ENCODE data around the gene NOC4L. TPM values are rescaled to one million over a fixed set of nuclear protein-coding genes. Genes with fewer than 3 reads are reported as not detected.

The NOC4L gene
- total and polyA plus RNA-seq, 12 donors = 7.4 to 22.2 (median 9.5) TPM

DNA sequence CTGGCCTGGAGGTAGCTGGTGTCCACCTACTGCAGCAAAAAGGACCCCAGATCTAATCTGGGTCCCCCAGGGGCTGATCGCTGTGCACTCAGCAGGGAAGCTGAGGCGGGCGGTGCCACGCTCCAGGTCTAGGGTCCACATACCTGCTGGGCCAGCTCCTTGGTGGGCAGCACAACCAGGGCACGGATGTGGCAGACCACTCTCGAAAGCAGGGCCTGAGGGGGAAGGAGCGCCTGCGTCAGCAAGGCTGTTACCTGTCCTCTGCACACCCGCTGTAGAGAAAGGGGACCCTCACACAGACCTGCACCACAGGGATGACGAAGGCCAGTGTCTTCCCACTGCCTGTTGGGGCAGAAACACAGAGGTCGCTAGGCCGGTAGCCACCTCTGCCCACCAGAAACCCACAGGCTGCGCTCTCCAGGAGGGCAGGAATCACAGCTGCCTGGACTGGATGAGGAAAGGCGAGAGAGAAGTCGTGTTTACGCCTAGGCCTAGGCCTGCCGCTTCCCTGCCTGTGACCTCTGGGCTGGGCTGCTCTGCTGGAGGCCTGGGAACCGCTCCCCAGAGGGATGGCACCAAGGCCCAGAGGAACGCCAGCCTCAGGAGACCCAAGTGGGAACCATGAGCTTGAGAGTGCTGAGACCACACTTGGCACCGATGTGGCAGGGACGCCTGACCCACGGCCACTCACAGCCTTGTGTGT lies 2.1 kb upstream of the NOC4L start:
- intact Hi-C loops (cut with DNase I) = loop anchor here in 1 of 10 donors (5.0 kb wide), 1 partner anchor 60 kb away; no protein-coding TSS in a partner anchor
- no peak for TF ChIP-seq CTCF (IDR thresholded peaks at IDR 0.05)
- DNase-seq = no peak
- Histone ChIP-seq H3K4me3 (peak overlapping the region in 1 of 10 donors; percentile 92), H3K27me3 (no peaks in the 10 kb centered on the region), H3K4me1 (peaks cover 12 to 30% (median 23%) of the 10 kb centered on the region in 9 donors), H3K27ac (no peak overlapping the region), H3K9me3 (no peaks in the 10 kb centered on the region), H3K36me3 (peaks cover 6 to 64% (median 33%) of the 10 kb centered on the region in 9 donors)
- ATAC-seq = no peak
- WGBS, 2 donors = 93 to 95% methylated on average over 22 of the region's 22 CpGs

DNA sequence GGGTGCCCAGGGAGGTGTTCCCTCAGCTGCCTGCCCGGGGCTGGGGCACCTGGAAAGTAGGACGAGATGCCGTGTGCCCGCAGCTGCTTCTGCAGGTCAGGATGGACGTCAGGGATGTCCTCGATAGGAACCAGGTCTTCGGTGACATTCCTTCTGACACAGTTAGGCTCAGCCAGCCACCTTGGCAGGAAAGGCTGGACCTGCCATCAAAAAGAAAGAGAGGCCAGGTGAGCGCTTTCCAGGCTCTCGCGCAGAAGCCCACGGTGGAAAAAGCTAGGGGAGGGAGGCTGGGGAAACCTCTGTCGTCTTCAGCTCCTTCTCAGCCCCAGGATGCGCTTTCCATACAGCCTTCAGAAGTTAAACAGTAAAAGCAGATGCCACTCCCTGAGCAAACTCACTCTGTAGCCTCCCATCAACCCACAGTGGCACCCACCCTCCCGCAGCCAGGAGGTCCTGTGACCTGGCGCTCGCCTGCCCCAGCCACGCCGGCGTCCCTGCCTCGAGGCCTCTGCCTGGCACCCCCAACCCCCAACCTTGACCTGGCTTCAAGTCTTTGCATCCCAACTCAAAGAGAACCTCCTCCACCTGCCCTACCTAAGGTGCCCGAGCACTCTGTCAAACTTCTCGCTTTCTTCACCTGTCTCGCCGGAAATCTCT lies 1.4 kb upstream of the NOC4L start:
- intact Hi-C loops (cut with DNase I) = loop anchor here in 1 of 10 donors (5.0 kb wide), 1 partner anchor 61 kb away; no protein-coding TSS in a partner anchor
- Histone ChIP-seq H3K36me3 (peaks cover 6 to 70% (median 33%) of the 10 kb centered on the region in 9 donors), H3K9me3 (no peaks in the 10 kb centered on the region), H3K27me3 (no peaks in the 10 kb centered on the region), H3K4me3 (peak overlapping the region in 9 of 10 donors; percentile 74 to 99 (median 92)), H3K4me1 (peaks cover 12 to 30% (median 23%) of the 10 kb centered on the region in 9 donors), H3K27ac (no peak overlapping the region)
- DNase-seq = no peak
- no peak for ATAC-seq
- WGBS, 2 donors = 81 to 86% methylated on average over 24 of the region's 24 CpGs
- TF ChIP-seq CTCF (IDR thresholded peaks at IDR 0.05) = no peak

DNA sequence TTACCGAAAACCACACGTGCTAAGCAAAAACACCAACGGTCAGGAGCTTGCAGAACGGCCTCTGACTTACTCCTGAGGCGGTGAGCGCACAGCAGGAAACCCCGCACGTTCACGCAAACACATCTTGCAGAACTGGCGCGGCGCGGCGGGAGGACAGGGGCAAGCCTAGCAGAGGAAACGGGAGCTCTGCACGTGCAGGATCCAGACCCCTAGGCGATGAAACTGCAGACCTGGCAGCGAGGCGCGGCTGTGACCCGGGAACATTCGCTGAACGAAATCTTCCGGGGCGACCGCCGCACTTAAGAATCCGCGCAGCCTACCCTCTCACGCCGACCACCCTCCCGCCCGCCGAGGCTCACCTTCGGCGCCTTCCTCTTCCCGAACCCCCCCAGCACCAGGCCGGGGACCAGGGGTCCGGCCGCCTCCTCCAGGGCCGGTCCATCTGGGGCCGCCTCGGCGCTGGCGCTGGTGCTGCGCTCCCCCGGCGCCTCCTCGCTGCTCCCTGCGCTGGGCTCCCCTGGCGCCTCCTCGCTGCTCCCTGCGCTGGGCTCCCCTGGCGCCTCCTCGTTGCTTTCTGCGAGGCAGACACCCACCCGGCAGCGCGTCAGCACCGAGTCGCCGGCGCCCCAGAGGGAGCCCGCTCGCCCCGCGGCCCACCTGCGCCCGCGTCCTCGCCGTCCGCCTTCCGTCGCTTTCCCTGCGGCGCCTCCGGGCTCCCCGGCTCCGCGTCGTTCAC lies 753 bp upstream of the NOC4L start:
- Histone ChIP-seq H3K27me3 (no peaks in the 10 kb centered on the region), H3K36me3 (peaks cover 6 to 70% (median 33%) of the 10 kb centered on the region in 9 donors), H3K9me3 (no peaks in the 10 kb centered on the region), H3K27ac (peak overlapping the region in 9 of 10 donors; percentile 39 to 92 (median 80)), H3K4me3 (peak overlapping the region; percentile 57 to 99 (median 90)), H3K4me1 (peaks cover 12 to 30% (median 23%) of the 10 kb centered on the region in 9 donors)
- intact Hi-C loops (cut with DNase I) = loop anchor here in 1 of 10 donors (5.0 kb wide), 1 partner anchor 61 kb away; no protein-coding TSS in a partner anchor
- DNase-seq (no peak), ATAC-seq (no peak)
- 2% methylated on average over 73 to 82 of the region's 82 CpGs for WGBS, 2 donors
- TF ChIP-seq CTCF (IDR thresholded peaks at IDR 0.05) = no peak

DNA sequence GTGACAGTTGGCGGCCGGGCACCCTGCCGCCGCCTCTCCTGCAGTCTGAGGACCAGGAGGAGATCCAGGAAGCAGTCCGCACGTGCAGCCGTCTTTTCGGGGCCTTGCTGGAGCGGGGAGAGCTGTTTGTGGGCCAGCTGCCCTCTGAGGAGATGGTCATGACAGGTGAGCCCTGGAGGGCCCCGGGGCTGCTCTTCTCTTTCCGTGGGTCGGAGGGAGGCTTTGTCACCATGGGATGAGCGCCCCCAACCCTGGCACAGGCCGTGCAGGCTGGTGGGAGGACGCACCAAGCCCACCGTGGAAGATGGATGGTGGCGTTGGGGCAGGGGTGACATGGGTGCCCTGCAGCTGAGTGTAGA lies 532 bp downstream of the NOC4L start:
- 2 to 3% methylated on average over 17 of the region's 17 CpGs for WGBS, 2 donors
- intact Hi-C loops (cut with DNase I) = loop anchor here in 1 of 10 donors (5.0 kb wide), 1 partner anchor 62 kb away; no protein-coding TSS in a partner anchor
- ATAC-seq (peak in 4 of 8 donors; percentile 1 to 8 (median 5)), DNase-seq (no peak)
- H3K27ac ChIP-seq = peak overlapping the region in 9 of 10 donors; percentile 51 to 92 (median 82)
- TF ChIP-seq CTCF (IDR thresholded peaks at IDR 0.05) = no peak
- no peaks in the 10 kb centered on the region for H3K9me3 ChIP-seq
- H3K4me1 ChIP-seq = peaks cover 12 to 30% (median 23%) of the 10 kb centered on the region in 9 donors
- no peaks in the 10 kb centered on the region for H3K27me3 ChIP-seq
- peaks cover 6 to 60% (median 20%) of the 10 kb centered on the region in 9 donors for H3K36me3 ChIP-seq
- peak overlapping the region; percentile 65 to 99 (median 90) for H3K4me3 ChIP-seq
